Memory B cell (primary cell): Measurements from ENCODE around the gene ERGIC3.

Experiments
- ATAC-seq: fragments of 150-1000 bp; cut with Tn5 transposase; 2 replicates; pipeline ENCODE4 v1.10.0; 2021; ENCODE audit warnings: low read depth, mild to moderate bottlenecking, moderate library complexity
- DNase-seq, 2 donors: peaks; one replicate each; pipeline ENCODE4 v3.0.0; 2022; ENCODE audit warnings: low spot score in 2 of 2
- H3K27ac Mint-ChIP-seq: one replicate; pipeline ENCODE4 v1.8.0; 2022; ENCODE audit warnings: mild to moderate bottlenecking, moderate library complexity, mixed read lengths
- H3K27me3 Mint-ChIP-seq: one replicate; pipeline ENCODE4 v1.8.0; 2022; ENCODE audit warnings: mixed read lengths
- H3K36me3 Mint-ChIP-seq: one replicate; pipeline ENCODE4 v1.8.0; 2022; ENCODE audit warnings: mild to moderate bottlenecking, mixed read lengths
- H3K4me1 Mint-ChIP-seq: one replicate; pipeline ENCODE4 v1.8.0; 2022; ENCODE audit warnings: mixed read lengths
- H3K4me3 Mint-ChIP-seq: one replicate; pipeline ENCODE4 v1.8.0; 2022; ENCODE audit warnings: mild to moderate bottlenecking, moderate library complexity, mixed read lengths
- H3K9me3 Mint-ChIP-seq: one replicate; pipeline ENCODE4 v1.8.0; 2022; ENCODE audit warnings: mixed read lengths

Gene ERGIC3

GRCh38 chr20:35583636-35584560, 42.0 kb downstream of the ERGIC3 start:
- Mint-ChIP-seq H3K9me3 (peaks cover 6% of the 10 kb centered on the region), H3K36me3 (no peaks in the 10 kb centered on the region)

GRCh38 chr20:35586751-35587425, 45.0 kb downstream of the ERGIC3 start:
- peaks cover 16% of the 10 kb centered on the region for H3K27me3 Mint-ChIP-seq
- DNase-seq (no peak), ATAC-seq (no peak)
- H3K4me3 Mint-ChIP-seq: no peak overlapping the region
- no peaks in the 10 kb centered on the region for H3K4me1 Mint-ChIP-seq
- H3K36me3 Mint-ChIP-seq: no peaks in the 10 kb centered on the region
- peaks cover 4% of the 10 kb centered on the region for H3K9me3 Mint-ChIP-seq
- H3K27ac Mint-ChIP-seq: no peak overlapping the region

More at GRCh38 chr20:35583636-35584560, 42.0 kb downstream of the ERGIC3 start:
- no peak overlapping the region for H3K4me3 Mint-ChIP-seq
- DNase-seq (no peak), ATAC-seq (no peak)
- H3K4me1 Mint-ChIP-seq: no peaks in the 10 kb centered on the region
- H3K27ac Mint-ChIP-seq: no peak overlapping the region
- H3K27me3 Mint-ChIP-seq: peaks cover 20% of the 10 kb centered on the region

GRCh38 chr20:35587436-35587835, 45.6 kb downstream of the ERGIC3 start:
- Mint-ChIP-seq H3K4me3 (no peak overlapping the region), H3K4me1 (no peaks in the 10 kb centered on the region), H3K27ac (no peak overlapping the region), H3K9me3 (no peaks in the 10 kb centered on the region), H3K36me3 (no peaks in the 10 kb centered on the region), H3K27me3 (peaks cover 12% of the 10 kb centered on the region)
- DNase-seq (no peak), ATAC-seq (no peak)

- H3K4me1 Mint-ChIP-seq: no peaks in the 10 kb centered on the region
- H3K36me3 Mint-ChIP-seq: no peaks in the 10 kb centered on the region
- DNase-seq (no peak), ATAC-seq (no peak)
- H3K9me3 Mint-ChIP-seq: no peaks in the 10 kb centered on the region
- H3K27ac Mint-ChIP-seq: no peak overlapping the region
- peaks cover 12% of the 10 kb centered on the region for H3K27me3 Mint-ChIP-seq
- no peak overlapping the region for H3K4me3 Mint-ChIP-seq
Observed at GRCh38 chr20:35588397-35588796, 46.5 kb downstream of the ERGIC3 start.

- Mint-ChIP-seq H3K4me3 (no peak overlapping the region), H3K4me1 (no peaks in the 10 kb centered on the region), H3K36me3 (no peaks in the 10 kb centered on the region), H3K27ac (no peak overlapping the region), H3K27me3 (no peaks in the 10 kb centered on the region), H3K9me3 (no peaks in the 10 kb centered on the region)
- DNase-seq (no peak), ATAC-seq (no peak)
Observed at GRCh38 chr20:35592339-35592974, 50.6 kb downstream of the ERGIC3 start.

GRCh38 chr20:35595456-35595855, 53.6 kb downstream of the ERGIC3 start:
- Mint-ChIP-seq H3K9me3 (no peaks in the 10 kb centered on the region), H3K27me3 (peaks cover 4% of the 10 kb centered on the region), H3K4me1 (no peaks in the 10 kb centered on the region), H3K36me3 (no peaks in the 10 kb centered on the region), H3K4me3 (no peak overlapping the region), H3K27ac (no peak overlapping the region)
- ATAC-seq: no peak
- no peak for DNase-seq

GRCh38 chr20:35595901-35596300, 54.0 kb downstream of the ERGIC3 start:
- ATAC-seq (no peak), DNase-seq (no peak)
- Mint-ChIP-seq H3K36me3 (no peaks in the 10 kb centered on the region), H3K4me3 (no peak overlapping the region), H3K9me3 (no peaks in the 10 kb centered on the region), H3K27me3 (peaks cover 6% of the 10 kb centered on the region), H3K27ac (no peak overlapping the region), H3K4me1 (peaks cover 4% of the 10 kb centered on the region)

- Mint-ChIP-seq H3K4me1 (peaks cover 7% of the 10 kb centered on the region), H3K27ac (no peak overlapping the region), H3K9me3 (no peaks in the 10 kb centered on the region), H3K4me3 (no peak overlapping the region), H3K27me3 (peaks cover 6% of the 10 kb centered on the region), H3K36me3 (no peaks in the 10 kb centered on the region)
- ATAC-seq (no peak), DNase-seq (no peak)
Observed at GRCh38 chr20:35597186-35597585, 55.3 kb downstream of the ERGIC3 start.

GRCh38 chr20:35598476-35598875, 56.6 kb downstream of the ERGIC3 start:
- no peaks in the 10 kb centered on the region for H3K36me3 Mint-ChIP-seq
- no peak overlapping the region for H3K4me3 Mint-ChIP-seq
- peaks cover 6% of the 10 kb centered on the region for H3K27me3 Mint-ChIP-seq
- ATAC-seq (no peak), DNase-seq (no peak)
- no peak overlapping the region for H3K27ac Mint-ChIP-seq
- H3K9me3 Mint-ChIP-seq: no peaks in the 10 kb centered on the region
- peaks cover 7% of the 10 kb centered on the region for H3K4me1 Mint-ChIP-seq

GRCh38 chr20:35598899-35599775, 57.3 kb downstream of the ERGIC3 start:
- ATAC-seq: no peak
- Mint-ChIP-seq H3K27ac (no peak overlapping the region), H3K9me3 (no peaks in the 10 kb centered on the region), H3K4me3 (no peak overlapping the region), H3K27me3 (peaks cover 6% of the 10 kb centered on the region), H3K4me1 (peaks cover 7% of the 10 kb centered on the region), H3K36me3 (no peaks in the 10 kb centered on the region)
- no peak for DNase-seq

GRCh38 chr20:35599776-35600120, 57.9 kb downstream of the ERGIC3 start:
- Mint-ChIP-seq H3K4me3 (no peak overlapping the region), H3K36me3 (no peaks in the 10 kb centered on the region), H3K9me3 (no peaks in the 10 kb centered on the region), H3K27ac (no peak overlapping the region), H3K27me3 (peaks cover 6% of the 10 kb centered on the region), H3K4me1 (peaks cover 7% of the 10 kb centered on the region)
- ATAC-seq (no peak), DNase-seq (no peak)

GRCh38 chr20:35600176-35600992, 58.5 kb downstream of the ERGIC3 start:
- no peak for ATAC-seq
- Mint-ChIP-seq H3K4me1 (peaks cover 9% of the 10 kb centered on the region), H3K27ac (no peak overlapping the region), H3K9me3 (no peaks in the 10 kb centered on the region), H3K27me3 (peaks cover 6% of the 10 kb centered on the region), H3K36me3 (no peaks in the 10 kb centered on the region), H3K4me3 (peak overlapping the region; percentile 78)
- DNase-seq: peak in 1 of 2 donors; percentile 38
